T-helper 1 cell treated with Interleukin-12 subunit alpha and Interleukin-12 subunit beta and Interleukin-4 antibody, amounts not matched to agents 30 μg/mL and 1 μg/mL, for 36 hours (primary cell): ENCODE results near the gene MCM7.

Source experiments
- H3K27ac Mint-ChIP-seq: one replicate; pipeline ENCODE4 v1.8.0; 2021; ENCODE audit warnings: mild to moderate bottlenecking, mixed read lengths
- H3K27me3 Mint-ChIP-seq: one replicate; pipeline ENCODE4 v1.8.0; 2021; ENCODE audit warnings: low read depth, mixed read lengths
- H3K36me3 Mint-ChIP-seq: one replicate; pipeline ENCODE4 v1.8.0; 2021; ENCODE audit warnings: low read depth, mixed read lengths
- H3K4me1 Mint-ChIP-seq: one replicate; pipeline ENCODE4 v1.8.0; 2021; ENCODE audit warnings: low read depth, mixed read lengths
- H3K4me3 Mint-ChIP-seq: one replicate; pipeline ENCODE4 v1.8.0; 2021; ENCODE audit warnings: mild to moderate bottlenecking, moderate library complexity, mixed read lengths
- H3K9me3 Mint-ChIP-seq: one replicate; pipeline ENCODE4 v1.8.0; 2021; ENCODE audit warnings: mixed read lengths

The MCM7 gene

GRCh38 chr7:100049441-100050291 lies 51.5 kb downstream of the MCM7 start, which contains the start of gene ZSCAN21:
Gene ZSCAN21, plus strand, starts transcription at chr7:100049774. Its CDS starts 7,233 bp downstream, at chr7:100057007.
- H3K36me3 Mint-ChIP-seq: no peaks in the 10 kb centered on the region
- H3K4me1 Mint-ChIP-seq: peaks cover 13% of the 10 kb centered on the region
- H3K9me3 Mint-ChIP-seq: no peaks in the 10 kb centered on the region

GRCh38 chr7:100048680-100049079 lies 52.5 kb downstream of the MCM7 start:
- Mint-ChIP-seq H3K27me3 (no peaks in the 10 kb centered on the region), H3K36me3 (no peaks in the 10 kb centered on the region), H3K4me3 (peak overlapping the region; percentile 35), H3K9me3 (no peaks in the 10 kb centered on the region), H3K27ac (peak overlapping the region; percentile 15), H3K4me1 (peaks cover 17% of the 10 kb centered on the region)

More at GRCh38 chr7:100049441-100050291, 51.5 kb downstream of the MCM7 start, which contains the start of gene ZSCAN21:
- Mint-ChIP-seq H3K27ac (peak within 1 kb of the TSS; percentile 90), H3K4me3 (peak within 1 kb of the TSS; percentile 90), H3K27me3 (no peaks in the 10 kb centered on the region)

- Mint-ChIP-seq H3K9me3 (no peaks in the 10 kb centered on the region), H3K36me3 (peaks cover 2% of the 10 kb centered on the region), H3K27me3 (no peaks in the 10 kb centered on the region), H3K4me1 (peaks cover 18% of the 10 kb centered on the region), H3K4me3 (no peak overlapping the region), H3K27ac (peak overlapping the region; percentile 3)
Observed at GRCh38 chr7:100044718-100045117, 56.5 kb downstream of the MCM7 start.
